ENCODE measurements around the gene TBC1D4.

Gene TBC1D4

DNA sequence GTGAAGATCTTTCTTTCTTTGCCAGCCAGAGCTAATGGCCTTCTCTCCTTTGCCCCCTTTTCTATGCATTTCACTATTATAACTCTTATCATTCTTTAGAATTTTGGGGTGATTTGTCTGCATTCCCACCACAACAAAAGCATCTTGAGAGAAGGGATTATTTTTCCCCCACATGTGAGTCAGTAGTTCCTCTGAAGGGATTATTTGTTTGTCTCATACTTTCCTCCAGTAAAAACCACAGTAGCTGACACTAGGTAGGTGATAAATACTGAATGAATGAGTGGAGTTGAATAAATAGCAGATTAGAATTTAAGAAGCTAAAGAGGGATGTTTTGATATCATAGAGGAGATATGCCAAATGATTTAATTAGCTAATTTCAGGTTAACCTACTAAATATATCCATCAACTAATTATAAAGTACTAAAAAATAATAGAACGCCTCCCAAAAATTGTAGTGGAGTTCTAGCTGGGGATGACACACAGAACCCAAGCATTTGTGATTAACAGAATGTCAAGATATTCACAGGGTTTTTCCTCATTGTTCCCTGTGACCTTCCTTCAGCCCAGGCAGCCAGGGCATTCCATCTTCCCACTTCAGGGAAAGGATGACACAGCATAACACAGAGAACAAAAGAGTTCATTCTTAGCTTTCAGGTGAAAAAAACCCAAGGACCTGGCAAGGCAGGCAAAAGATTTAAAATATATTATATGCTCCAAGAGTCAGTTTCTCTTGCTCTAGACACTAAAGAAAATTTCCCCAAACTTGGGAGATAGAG lies 3.5 kb upstream of the TBC1D4 start:
- no peak for DNase-seq (ENCODE audit: low read depth)

DNA sequence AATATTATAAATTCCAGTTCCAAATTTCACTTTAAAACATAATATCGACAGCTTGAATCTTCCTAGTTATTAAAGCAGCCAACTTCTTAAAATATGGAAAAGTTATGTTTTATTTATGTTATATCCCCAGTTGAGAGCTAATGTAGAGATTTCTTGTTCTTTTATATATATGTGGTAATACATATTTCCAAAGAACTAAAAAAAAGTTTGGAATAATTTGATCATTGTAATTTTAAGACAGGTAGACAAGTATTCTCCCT lies 781 bp upstream of the TBC1D4 start:
- DNase-seq (ENCODE audit: low read depth), result no peak

DNA sequence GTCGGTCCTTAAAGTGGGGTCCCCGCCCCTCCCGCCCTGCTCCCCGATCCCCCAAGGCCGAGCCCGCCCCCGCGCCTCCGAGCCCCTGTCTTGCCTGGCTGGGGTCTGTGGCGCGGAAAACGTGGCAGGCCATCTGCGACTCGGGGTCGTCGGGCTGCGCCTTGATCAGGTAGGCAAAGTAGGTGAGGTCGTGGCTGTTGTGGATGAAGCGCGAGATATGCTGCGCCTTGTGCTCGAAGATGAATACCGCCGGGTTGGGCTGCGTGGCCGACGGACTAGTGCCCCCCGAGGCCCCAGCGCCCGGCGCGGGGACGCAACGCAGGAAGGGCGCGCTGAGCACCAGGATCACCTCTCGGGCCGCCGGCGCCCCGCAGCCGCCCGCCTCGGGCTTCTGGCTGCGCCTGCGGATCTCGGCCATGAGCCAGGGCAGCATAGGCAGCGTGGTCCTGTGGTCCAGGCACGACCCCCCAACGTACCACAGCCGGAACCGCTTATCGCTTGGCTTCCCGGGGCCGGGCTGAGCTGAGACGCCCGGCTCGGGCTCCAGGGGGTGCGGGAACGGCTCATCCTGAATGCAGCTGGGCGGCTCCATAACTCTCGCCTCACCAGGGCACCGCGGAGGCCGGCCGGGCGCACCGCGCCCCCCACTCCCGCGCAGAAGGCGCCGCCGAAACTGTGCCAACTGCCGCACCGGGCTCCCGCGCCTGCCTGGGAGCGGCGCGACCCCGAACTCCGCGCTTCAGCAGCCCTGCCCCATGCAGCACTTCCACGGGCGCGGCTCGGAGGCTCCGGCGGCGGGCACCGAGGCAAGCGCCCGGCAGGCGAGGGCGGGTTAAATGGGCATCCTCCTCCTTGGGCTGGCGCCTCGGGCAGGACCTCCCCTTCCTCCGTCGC lies 546 bp downstream of the TBC1D4 start:
- no peak for DNase-seq (ENCODE audit: low read depth)

DNA sequence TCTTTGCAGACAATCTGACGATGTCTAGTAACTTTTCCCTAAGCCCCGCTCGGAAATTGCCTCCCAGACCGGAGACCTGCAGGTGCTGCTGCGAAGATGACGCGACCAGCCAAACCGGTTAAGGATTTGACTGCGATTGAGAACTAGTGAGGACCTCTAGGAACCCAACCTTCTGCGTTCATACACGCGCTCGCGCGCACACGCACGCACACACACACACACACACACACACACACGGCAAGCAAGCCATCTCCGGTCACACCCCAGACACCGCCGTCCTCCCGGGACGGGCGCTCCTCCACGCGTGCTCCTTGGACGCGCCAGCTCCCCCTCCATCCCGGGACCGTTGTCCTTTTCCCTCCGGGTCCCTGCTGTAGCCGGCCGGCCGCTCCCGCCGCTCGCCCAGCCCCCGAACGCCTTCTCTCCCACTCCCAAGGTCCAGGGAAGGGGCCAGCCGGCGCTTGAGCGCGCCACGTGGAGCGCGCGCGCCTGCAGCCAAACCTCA lies 1.2 kb downstream of the TBC1D4 start:
- no peak for DNase-seq (ENCODE audit: low read depth)

DNA sequence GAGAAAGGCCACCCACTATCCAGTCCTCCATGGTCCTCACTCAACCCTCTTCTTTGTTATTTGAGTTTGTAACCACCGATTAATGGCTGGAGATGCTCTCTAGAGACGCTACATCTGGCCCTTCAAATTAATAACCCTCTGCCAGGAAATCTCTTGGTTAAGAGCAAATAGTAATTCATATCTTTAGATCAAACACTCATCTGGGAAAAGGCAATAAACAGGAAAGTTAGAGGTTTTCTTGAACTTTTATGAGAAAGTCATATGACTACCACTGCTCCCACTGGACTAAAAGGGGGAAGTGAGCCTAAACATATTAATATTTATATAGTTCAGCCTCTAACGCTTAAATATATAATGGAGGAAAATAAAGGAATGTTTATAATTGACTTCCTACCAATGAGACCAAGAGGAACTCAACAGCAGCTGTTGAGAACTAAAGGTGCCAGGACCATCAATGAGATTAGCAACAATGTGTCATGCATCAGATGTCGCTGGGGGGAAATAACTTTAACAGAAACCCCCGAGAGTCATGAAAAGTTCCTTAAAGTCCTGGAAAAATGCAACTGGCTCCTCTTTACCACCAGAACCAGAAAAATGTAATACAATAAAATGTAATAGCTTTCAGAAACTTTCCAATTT lies 2.7 kb downstream of the TBC1D4 start:
- no peak for DNase-seq (ENCODE audit: low read depth)

DNA sequence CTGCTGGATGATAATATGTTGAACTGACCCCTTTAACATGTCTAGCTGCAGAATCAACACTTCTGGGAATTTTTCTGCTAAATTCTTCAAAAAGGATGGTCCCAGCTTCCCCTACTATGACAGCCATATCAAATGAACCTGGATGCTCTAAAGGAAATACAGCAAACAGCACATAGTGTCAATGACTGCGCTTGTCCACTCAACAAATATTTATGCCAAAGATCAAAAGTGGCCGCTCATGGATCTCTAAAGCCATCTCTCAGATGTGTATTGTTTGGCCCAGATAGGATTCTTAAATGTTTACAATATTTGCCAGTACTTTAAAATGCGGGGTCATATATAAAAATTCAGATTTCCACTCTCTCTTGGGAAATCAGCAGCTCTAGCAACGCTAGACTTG lies 3.3 kb downstream of the TBC1D4 start:
- DNase-seq (ENCODE audit: low read depth), result no peak

DNA sequence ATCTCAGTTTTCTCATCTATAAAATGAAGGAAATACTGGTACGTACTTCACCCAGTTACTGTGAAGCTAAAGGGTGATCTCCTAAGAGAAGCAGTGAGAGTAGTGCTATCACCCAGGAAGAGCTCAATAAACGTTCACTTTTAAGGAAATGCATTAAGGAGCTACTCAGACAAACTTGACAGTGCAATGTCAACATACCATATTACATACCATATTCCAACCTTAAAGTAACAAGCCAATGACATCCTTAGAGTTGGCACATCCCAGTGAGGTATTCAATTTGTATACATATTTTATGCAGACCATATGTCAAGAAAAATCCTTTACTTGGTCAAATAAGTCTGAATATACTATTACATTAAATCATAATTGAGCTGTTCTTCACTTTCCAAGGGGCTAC lies 7.0 kb downstream of the TBC1D4 start:
- no peak for DNase-seq (ENCODE audit: low read depth)

DNA sequence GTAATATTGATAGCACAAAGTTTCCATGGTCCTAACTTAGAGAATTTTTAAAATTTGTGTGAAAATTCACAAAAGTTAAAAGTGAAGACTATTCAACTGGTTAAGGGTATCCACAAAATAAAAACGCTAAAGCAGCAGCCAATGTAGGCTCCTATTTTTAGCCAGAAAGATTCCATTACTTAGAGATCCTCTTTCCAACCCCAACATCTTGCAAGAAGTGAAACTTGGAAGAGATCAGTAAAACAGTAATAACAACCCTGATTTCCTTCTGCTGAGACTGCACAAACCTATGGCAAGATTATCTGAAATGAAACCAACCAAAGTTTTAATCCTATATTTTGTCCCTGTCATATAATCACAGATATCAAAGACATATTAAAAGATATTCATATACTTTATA lies 8.5 kb downstream of the TBC1D4 start:
- DNase-seq (ENCODE audit: low read depth), result no peak

DNA sequence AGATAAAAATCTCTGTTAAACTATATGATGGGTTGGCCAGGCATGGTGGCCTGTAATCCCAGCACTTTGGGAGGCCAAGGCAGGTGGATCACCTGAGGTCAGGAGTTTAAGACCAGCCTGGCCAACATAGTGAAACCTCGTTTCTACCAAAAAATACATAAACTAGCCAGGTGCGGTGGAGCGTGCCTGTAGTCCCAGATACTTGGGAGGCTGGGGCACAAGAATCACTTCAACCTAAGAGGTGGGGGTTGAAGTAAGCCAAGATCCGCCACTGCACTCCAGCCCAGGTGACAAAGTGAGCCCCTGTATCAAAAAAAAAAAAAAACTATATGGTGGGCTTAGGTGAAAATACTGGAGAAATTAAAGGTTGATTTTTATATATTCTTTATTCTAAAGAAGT lies 11.3 kb downstream of the TBC1D4 start:
- no peak for DNase-seq (ENCODE audit: low read depth)

DNA sequence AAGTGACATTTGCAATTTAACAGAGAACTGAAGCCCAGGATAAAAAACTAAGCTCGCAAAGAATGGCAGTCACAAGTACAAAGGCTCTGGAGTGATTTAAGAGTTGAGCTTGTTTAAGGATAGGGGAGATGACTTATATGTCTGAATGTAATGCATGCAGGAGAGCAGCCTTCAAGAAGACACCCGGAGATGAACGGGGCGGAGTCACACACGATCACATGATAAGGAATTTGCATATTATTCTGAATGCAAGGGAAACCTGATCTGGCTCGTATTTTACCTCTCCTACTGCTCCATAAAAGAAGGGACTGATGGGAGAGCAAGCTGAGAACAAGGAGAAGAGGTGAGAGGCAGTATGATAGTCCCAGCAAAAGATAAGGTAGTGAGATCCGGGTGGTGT lies 12.9 kb downstream of the TBC1D4 start:
- DNase-seq (ENCODE audit: low read depth), result no peak

DNA sequence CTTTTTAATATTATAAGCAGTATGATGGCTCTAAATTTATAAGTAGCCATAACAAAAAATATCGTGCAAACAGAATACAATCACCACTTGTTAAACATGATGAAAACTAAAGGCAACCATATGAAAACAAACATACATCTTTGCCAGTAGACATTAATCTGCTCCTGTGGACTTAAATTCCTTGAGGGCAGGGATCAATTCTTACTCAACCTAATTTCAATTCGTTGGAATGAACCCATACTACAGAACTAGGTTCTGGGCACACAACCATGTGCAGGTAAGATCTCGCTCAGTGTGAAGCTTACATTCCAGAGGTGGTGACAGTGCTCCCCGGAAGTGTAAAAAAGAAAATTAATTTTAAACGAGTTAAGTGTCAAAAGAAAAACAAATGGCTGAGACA lies 13.4 kb downstream of the TBC1D4 start:
- DNase-seq (ENCODE audit: low read depth), result no peak

DNA sequence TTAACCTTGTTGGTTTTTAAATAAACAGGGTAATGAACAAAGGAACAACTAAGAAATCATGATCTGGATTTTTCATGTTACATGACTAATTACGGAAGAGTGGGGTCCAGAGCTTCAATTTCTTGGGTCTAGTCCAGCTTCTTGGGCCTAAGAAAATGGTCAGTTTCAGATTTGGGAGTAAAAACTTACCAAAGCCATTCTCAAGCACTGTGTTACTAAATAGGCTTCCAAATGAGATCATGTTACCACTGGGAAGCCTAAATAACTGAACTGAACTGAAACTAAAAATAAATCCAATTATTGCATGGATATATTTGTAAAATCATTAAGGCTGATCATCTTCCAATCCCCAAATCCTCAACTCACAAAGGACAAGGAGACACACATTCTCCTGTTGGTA lies 13.9 kb downstream of the TBC1D4 start:
- DNase-seq (ENCODE audit: low read depth), result peak; percentile 28

DNA sequence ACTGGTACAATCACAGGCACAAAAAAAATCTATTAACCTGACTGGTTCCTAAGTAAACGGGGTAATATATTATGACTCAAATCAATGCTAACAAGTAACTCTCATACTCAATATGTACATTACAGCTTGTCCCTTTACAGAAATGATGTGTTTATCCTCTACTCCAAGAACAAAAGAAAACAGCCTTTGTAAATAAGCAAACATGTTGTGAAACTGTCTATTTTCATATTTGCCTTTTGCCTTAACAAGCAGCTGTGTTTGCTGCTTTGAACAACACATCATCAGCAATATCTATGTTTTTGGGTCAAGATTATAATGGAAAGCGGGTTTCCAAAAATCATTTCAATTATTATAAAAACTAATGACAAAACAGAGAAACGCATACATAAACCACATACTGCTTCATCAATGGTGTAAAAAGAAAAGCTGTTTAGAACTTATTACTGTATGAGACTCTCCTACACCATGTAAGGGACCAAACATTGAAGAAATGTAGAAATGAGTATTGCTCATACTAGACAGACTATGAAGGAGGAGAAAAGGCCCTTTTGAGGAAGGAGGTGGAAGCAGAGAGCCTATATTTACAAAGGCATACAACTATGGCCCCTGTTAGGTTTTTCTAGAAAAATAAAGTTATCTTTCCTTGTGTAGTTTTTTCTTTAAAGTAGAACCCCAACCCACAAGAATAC lies 14.8 kb downstream of the TBC1D4 start:
- no peak for DNase-seq (ENCODE audit: low read depth)

DNA sequence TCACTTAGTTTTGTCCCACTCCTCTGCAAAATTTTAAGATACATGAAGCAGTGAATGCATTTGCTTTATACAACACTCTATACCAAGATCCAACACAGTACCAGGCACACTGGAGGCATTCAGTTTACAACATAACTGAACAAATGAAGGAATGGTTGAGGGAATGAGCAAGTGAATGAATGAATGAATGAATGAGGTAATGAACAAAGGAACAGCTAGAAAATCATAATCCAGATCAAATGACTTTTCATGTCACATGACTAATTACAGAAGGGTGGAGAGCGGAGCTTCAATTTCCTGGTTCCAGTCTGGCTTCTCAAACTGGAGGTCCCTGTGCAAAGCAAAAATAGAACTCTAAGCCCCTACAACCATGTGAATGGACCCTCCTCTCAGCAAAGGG lies 16.7 kb downstream of the TBC1D4 start:
- DNase-seq (ENCODE audit: low read depth), result no peak

DNA sequence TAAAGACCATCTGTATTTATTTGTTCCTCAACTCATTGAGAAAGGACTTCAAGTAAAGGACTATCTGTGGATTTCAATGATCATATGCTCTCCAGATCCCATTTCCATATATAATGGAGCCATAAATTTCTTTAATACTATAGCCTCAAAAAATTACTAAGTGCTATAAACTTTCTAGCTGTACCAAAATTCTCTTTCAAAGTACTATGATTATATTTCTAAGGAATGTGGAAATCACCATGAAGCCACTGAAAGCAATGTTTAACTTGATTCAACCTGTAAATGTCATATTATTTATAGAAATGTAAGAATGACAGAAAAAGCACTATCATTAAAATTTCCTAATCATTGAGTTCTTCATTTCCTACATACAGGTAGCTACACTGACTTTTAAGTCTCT lies 20.7 kb downstream of the TBC1D4 start:
- no peak for DNase-seq (ENCODE audit: low read depth)

DNA sequence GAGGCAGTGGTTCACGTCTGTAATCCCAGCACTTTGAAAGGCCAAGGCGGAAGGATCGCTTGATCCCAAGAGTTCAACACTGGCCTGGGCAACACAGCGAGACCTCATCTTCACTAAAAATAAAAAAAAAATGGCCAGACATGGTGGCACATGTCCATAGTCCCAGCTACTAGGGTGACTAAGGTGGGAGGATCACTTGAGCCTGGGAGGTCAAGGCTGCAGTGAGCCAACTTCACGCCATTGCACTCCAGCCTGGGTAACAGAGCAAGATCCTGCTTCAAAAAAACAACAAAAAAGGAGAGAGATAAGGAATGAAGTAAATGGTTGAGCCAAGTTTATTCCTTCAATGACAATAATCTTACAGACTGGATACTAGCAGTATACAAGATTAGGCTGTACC lies 21.3 kb downstream of the TBC1D4 start:
- DNase-seq (ENCODE audit: low read depth), result no peak

DNA sequence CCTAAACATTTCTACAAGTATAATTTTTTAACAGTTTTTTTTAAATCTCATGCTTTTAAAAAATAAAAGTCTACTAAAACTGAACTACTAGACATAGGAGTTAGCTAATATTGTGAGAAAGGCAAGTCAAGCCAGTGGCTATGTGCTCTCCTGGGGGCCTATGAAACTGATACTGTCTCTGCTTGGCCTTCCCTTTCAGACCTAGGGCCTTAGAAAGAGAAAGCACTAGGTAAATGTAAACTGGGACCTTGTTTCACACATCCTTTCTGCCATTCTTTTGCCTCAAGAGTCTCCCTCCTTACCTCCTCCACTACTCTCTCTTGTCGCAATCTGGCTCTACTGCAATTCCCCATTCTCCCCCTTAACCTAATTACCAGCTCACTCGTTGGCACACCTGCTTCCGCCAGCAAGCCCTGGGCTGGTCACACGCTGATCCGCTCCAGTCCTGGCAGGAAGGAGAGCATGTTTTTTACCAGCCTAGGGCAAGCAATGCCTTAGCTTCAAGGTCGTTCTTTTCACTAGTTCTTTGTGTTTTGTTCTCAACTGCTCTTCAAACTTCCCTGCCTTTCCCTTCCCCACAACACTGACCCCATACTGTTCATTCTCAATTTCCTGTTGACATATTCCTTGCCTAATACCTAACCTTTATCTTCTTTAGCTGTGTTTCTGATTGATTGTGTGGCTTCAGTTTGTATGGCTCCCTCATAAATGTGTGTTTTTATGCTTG lies 23.1 kb downstream of the TBC1D4 start:
- no peak for DNase-seq (ENCODE audit: low read depth)

DNA sequence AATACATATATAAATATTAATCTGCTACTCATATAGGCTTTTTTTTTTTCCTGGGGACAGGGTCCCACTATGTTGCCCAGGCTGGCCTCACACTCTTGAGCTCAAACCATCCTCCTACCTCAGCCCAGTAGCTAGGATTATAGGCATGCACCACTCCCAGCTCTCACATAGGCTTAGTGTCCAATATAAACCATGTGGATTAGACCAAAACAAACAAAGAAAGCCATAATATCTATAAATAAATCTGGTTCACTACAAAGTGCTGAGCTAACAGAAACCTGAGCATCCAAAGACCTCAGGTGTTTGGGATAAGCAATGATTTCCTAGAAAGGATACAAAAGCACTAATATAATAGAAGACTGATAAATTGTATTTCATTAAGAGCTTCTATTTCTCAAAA lies 26.0 kb downstream of the TBC1D4 start:
- DNase-seq (ENCODE audit: low read depth), result no peak

DNA sequence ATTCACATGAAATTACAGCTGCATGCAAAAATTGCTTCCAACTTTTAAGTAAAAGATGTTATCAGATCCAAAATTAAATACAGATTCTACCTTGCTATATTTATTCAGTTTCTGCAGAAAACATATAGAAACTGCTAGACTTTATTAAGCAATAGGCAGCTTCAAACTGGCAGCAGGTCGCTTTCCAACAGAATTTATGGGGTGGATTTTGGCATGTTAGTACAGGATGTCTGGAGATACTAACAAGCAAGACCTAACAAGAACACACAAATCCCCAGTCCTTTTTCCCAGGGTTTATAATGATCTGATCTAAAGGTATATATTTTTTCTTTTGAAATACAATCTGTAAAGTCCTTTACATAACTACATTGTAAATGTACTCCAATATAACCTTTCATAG lies 27.5 kb downstream of the TBC1D4 start:
- DNase-seq (ENCODE audit: low read depth), result no peak

DNA sequence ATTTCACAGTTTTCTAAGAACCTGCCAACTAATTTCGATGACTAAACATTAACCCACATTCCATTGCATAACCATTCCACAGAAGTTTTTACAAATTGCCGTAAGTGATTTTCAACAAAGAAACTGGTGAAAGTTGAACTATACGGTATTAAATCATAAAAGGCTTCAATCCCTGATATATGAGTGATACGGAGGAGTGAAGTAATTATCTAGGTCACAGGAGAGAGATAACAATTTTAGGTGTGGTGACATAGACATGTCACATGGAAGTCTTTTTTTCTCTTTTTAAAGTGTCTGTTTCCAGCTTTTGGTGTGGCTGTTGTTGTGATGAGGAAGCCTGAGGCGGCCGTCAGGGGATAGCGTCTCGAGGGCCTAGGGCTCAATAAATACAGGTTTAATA lies 29.4 kb downstream of the TBC1D4 start:
- no peak for DNase-seq (ENCODE audit: low read depth)

DNA sequence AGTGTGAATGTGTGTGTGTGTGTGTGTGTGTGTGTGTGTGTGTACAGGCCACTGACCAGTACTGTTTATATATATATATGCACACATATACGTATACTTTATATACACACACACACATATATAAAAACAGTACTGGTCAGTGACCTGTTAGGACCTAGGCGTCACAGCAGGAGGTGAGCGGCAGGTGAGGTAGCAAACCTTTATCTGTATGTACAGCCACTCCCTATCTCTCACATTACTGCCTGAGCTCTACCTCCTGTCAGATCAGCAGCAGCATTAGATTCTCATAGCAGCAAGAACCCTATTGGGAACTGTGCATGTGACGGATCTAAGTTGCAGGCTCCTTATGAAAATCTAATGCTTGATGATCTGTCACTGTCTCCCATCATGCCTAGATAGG lies 34.5 kb downstream of the TBC1D4 start:
- DNase-seq (ENCODE audit: low read depth), result no peak

DNA sequence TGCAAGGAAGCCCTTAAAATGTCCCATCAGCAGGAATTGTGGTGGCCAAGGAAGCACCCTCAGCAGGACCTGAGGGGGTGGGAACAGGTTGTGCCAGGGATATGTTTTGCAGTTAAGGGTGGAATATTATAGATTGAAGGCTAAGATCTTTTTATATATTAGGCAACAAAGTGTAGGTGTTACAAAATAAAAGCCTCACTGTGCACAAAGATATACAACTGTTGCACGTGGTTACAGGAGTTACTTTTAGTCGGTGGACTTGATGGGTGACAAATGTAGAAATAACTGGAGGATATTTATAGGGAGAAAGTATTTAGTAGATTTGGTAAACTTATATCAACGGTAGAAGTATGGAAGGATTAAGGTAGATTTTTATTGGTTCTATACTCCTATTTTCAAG lies 35.1 kb downstream of the TBC1D4 start:
- DNase-seq (ENCODE audit: low read depth), result no peak

All from fibroblast of the conjunctiva (primary cell).